Stomach (tissue), 4 donors: ENCODE measurements around the gene DRC3.

Source experiments
- CTCF ChIP-seq, 7 experiments: fragments of 450-650 bp in 4 of 7; fragments of 200-600 bp in 3 of 7; sonication (generic) in 3 of 7; IDR thresholded peaks; one replicate each; pipeline ENCODE4 v1.5.1; 2016 to 2019; ENCODE audit warnings: antibody characterized with exemption in 7 of 7, control low read depth in 2 of 7, mild to moderate bottlenecking in 1 of 7
- POLR2A ChIP-seq, 4 donors: fragments of 450-650 bp; IDR thresholded peaks; one replicate each; pipeline ENCODE4 v1.6.1; 2016; ENCODE audit warnings: antibody characterized with exemption in 4 of 4, control low read depth in 2 of 4, mild to moderate bottlenecking in 1 of 4, moderate library complexity in 1 of 4

GRCh38 chr17:17957584-17957916 lies 15.1 kb upstream of the DRC3 start:
- TF ChIP-seq CTCF (IDR thresholded peaks at IDR 0.05) (no peak), POLR2A (IDR thresholded peaks at IDR 0.05) (no peak)
